Activated T-helper 9 cell treated with anti-CD3 and anti-CD28 coated beads, Interleukin-2, amount 50 U/mL, for 16 hours (primary cell): Measurements from ENCODE around the gene ZNF91.
"Not testable (repeated sequence)": the region's sequence is repeated elsewhere in the genome, so short reads cannot be mapped to it uniquely, and the experiment has no call there.

Source experiments
- DNase-seq: peaks from one replicate; pipeline ENCODE4 v3.0.0-alpha.2; 2020; ENCODE audit warnings: low read depth

ZNF91 gene

GRCh38 chr19:23318941-23319340 lies 76.3 kb downstream of the ZNF91 start:
- not testable (repeated sequence) for DNase-seq

- DNase-seq, result no peak
Measured at GRCh38 chr19:23318143-23318542, 77.1 kb downstream of the ZNF91 start.

- DNase-seq, result no peak
Measured at GRCh38 chr19:23315286-23315685, 80.0 kb downstream of the ZNF91 start.

- DNase-seq, result no peak
Measured at GRCh38 chr19:23314505-23315251, 80.6 kb downstream of the ZNF91 start.

GRCh38 chr19:23313196-23313595 lies 82.1 kb downstream of the ZNF91 start:
- no peak for DNase-seq

GRCh38 chr19:23312515-23312914 lies 82.8 kb downstream of the ZNF91 start:
- no peak for DNase-seq

- no peak for DNase-seq
Measured at GRCh38 chr19:23311551-23311950, 83.7 kb downstream of the ZNF91 start.

- DNase-seq, result no peak
Measured at GRCh38 chr19:23310729-23311211, 84.5 kb downstream of the ZNF91 start.

GRCh38 chr19:23309926-23310325 lies 85.3 kb downstream of the ZNF91 start:
- no peak for DNase-seq

- no peak for DNase-seq
Measured at GRCh38 chr19:23305555-23305954, 89.7 kb downstream of the ZNF91 start.

- DNase-seq, result no peak
Measured at GRCh38 chr19:23304238-23304637, 91.0 kb downstream of the ZNF91 start.

- no peak for DNase-seq
Measured at GRCh38 chr19:23294141-23294540, 101.1 kb downstream of the ZNF91 start.

GRCh38 chr19:23289966-23290365 lies 105.3 kb downstream of the ZNF91 start:
- not testable (repeated sequence) for DNase-seq
